GM20431 (cell line): Measurements from ENCODE around the gene RPN2.

ENCODE experiments used
- in situ Hi-C: fragments of 300-500 bp; cut with MseI, MboI; formaldehyde crosslinking; loops from one replicate; pipeline ENCODE4 v1.15.0; 2020; ENCODE audit warnings: low sequenced_read_pairs; ENCODE audit not compliant: unreplicated experiment

Gene RPN2

GRCh38 chr20:37283530-37284195 is 104.5 kb downstream of the RPN2 start:
- in situ Hi-C loops, result no loop called here

DNA sequence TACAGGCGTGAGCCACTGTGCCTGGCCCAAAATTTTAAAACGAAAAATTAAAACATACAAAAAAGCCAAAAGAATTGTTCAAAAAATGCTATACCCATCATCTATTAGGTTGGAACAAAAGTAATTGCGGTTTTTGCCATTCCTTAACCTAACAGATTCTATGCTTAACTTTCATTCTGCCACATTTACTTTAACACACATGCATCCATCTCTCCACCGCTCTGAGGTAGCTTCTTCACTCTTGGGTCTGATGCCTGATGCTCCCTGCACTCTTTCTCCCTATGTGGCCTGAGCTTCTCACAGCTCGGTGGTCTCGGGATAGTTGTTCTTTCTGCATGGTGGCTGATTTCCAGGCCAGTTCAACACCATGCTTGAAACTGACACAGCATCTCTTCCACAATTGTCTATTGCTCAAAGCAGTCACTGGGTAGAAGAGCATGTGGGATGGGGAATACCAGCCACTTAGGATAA is 105.6 kb downstream of the RPN2 start:
- in situ Hi-C loops, result no loop called here

- in situ Hi-C loops, result no loop called here
Observed at GRCh38 chr20:37285664-37286374, 106.7 kb downstream of the RPN2 start.

DNA sequence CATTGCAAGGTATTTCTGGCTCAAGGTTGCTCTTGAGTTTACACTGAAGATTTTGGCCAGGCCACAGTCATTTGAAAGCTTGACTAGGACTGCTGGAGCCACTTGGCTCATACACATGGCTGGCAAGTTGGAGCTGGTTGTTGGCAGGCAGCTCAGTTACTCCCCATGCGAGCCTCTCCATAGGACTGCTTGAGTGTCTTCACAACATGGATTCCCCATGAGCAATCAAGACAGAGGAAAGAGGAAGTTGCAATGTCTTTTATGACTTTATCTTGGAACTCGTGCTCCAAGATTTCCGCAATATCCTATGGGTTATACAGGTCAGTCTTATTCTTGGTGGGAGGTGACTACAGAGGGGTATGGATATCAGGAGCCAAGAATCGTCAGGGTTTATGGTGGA is 109.0 kb downstream of the RPN2 start:
- in situ Hi-C loops, result no loop called here

DNA sequence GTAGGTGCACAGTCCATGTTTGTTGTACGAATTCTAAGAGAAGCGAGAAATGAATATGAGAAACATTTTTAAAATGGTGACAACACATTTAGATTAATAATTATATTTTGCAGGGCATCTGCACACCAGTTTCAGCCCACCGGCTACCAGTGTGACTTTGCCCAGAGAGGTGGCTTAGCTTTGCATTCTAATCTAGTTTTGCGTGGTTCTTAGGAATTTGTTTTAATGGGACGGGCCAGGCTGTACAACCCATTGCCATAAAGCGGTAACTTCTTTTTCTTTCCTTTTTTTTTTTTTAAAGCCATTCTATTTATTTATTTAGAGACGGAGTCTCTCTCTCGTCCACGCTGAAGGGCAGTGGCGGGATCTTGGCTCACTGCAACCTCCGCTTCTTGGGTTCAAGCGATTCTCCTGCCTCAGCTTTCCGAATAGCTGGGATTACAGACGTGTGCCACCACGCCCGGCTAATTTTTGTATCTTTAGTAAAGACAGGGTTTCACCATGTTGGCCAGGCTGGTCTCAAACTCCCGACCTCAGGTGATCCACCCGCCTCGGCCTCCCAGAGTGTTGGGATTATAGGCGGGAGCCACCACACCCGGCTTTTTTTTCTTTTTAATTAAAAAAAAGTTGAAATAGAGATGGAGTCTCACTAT is 111.2 kb downstream of the RPN2 start:
- in situ Hi-C loops, result no loop called here
